ENCODE data around the gene P4HTM.

DNA sequence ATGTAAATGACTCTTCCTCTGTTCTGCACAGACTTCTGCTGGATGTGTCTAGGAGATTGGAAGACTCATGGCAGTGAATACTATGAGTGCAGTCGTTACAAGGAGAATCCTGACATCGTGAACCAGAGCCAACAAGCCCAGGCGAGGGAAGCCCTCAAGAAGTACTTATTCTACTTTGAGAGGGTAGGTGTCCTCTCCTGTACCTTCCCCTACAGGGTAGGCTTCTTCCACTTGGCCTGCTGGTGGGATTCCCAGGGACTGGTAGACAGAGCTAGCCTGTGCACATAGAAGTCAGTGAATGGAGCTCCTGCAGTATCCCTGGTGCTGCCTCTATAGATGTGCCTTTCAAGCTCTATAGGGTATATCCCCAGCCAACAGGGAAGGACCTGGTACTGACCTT is 10.6 kb upstream of the P4HTM start:
- TF ChIP-seq, protein P1, sequence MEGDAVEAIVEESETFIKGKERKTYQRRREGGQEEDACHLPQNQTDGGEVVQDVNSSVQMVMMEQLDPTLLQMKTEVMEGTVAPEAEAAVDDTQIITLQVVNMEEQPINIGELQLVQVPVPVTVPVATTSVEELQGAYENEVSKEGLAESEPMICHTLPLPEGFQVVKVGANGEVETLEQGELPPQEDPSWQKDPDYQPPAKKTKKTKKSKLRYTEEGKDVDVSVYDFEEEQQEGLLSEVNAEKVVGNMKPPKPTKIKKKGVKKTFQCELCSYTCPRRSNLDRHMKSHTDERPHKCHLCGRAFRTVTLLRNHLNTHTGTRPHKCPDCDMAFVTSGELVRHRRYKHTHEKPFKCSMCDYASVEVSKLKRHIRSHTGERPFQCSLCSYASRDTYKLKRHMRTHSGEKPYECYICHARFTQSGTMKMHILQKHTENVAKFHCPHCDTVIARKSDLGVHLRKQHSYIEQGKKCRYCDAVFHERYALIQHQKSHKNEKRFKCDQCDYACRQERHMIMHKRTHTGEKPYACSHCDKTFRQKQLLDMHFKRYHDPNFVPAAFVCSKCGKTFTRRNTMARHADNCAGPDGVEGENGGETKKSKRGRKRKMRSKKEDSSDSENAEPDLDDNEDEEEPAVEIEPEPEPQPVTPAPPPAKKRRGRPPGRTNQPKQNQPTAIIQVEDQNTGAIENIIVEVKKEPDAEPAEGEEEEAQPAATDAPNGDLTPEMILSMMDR (IDR thresholded peaks at IDR 0.05): no peak
- TF ChIP-seq POLR2A (IDR thresholded peaks at IDR 0.05): no peak
- TF ChIP-seq EP300 (IDR thresholded peaks at IDR 0.05): no peak
- TF ChIP-seq POLR2AphosphoS5 (IDR thresholded peaks at IDR 0.05): no peak
